ENCODE measurements around the gene GHRL. TPM values are rescaled to one million over a fixed set of nuclear protein-coding genes. Genes with fewer than 3 reads are reported as not detected.

GHRL gene
- total RNA-seq, 1 experiment from 2014 or later = not detected

DNA sequence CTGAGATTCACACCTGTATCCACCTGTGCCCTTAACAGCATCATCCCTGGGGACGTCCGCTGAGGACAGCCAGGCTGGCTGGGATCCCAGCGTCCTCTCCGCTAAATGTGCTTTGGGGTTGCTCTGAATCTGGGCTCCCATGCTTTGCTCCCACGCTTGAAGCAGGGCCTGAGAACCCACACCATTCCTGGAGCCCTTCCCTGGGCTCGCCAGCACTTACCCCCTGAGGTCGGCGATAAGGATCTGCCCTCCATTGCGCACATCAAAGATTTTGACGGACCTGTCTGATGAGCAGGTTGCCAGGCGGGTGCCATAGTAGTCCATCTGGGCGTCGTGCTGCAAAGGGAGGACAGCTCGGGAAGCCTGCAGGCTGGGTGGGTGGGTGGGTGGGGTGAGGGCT is 22.4 kb upstream of the GHRL start:
- peaks cover 32% of the 10 kb centered on the region for H3K79me2 ChIP-seq (ENCODE audit: insufficient read depth, low read length)
- H3K36me3 ChIP-seq (ENCODE audit: control insufficient read depth in 1 of 2, insufficient read depth in 2 of 2, low read length in 2 of 2) = peaks cover 59 to 78% of the 10 kb centered on the region in 2 experiments
- no peaks in the 10 kb centered on the region for H3K9me3 ChIP-seq (ENCODE audit: control insufficient read depth in 1 of 2, insufficient read depth in 1 of 2, low read depth in 1 of 2, low read length in 2 of 2)
- POLR2A ChIA-PET = no interaction called here
- peaks cover 0 to 9% of the 10 kb centered on the region in 2 experiments; a peak in 2 of 4 replicates for H3K4me1 ChIP-seq (ENCODE audit: control insufficient read depth in 1 of 2, insufficient read depth in 2 of 2, low read length in 2 of 2)
- 0 out of 2 replicates have a peak, but pooled peaks cover 4% of the 10 kb centered on the region for H4K20me1 ChIP-seq (ENCODE audit: insufficient read depth)
- no peak overlapping the region for H3K4me3 ChIP-seq (replicated peaks in 1 of 2; ENCODE audit: low read depth in 1 of 2, low read length in 2 of 2)
- intact Hi-C loops (cut with micrococcal nuclease) = no loop called here
- DNase-seq (ENCODE audit: low read depth, low spot score) (no peak), ATAC-seq (no peak)
- no peak overlapping the region for H3K4me2 ChIP-seq (ENCODE audit: low read length)
- RAD21 ChIA-PET (ENCODE audit: low non-redundant PET in 1 of 2, low total read pairs in 2 of 2, uncharacterized antibody in 2 of 2, unreplicated experiment in 2 of 2) = no interaction called here
- H2AFZ ChIP-seq (ENCODE audit: low read depth, low read length, poor library complexity, severe bottlenecking) = no peak overlapping the region
- CTCF ChIA-PET = no interaction called here
- no peak overlapping the region for H3K9ac ChIP-seq (ENCODE audit: low read length)
- H3K9me2 ChIP-seq (ENCODE audit: insufficient read depth) = no peaks in the 10 kb centered on the region
- no peak overlapping the region for H3K27ac ChIP-seq (ENCODE audit: low read depth, low read length)
- TF ChIP-seq, protein P1, sequence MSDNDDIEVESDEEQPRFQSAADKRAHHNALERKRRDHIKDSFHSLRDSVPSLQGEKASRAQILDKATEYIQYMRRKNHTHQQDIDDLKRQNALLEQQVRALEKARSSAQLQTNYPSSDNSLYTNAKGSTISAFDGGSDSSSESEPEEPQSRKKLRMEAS (IDR thresholded peaks at IDR 0.05) = no peak
- TF ChIP-seq JUND (IDR thresholded peaks at IDR 0.05) (no peak), RAD21 (IDR thresholded peaks at IDR 0.05; ENCODE audit: low read depth) (no peak), ELF1 (IDR thresholded peaks at IDR 0.05; ENCODE audit: borderline replicate concordance, low read depth) (no peak), SP1 (IDR thresholded peaks at IDR 0.05; ENCODE audit: low read depth) (no peak), CEBPB (IDR thresholded peaks at IDR 0.05; ENCODE audit: low read depth) (no peak), POLR2AphosphoS5 (IDR thresholded peaks at IDR 0.05; ENCODE audit: low read depth, low read length) (no peak), FOSL1 (IDR thresholded peaks at IDR 0.05; ENCODE audit: low read depth) (no peak), POLR2A (IDR thresholded peaks at IDR 0.05; ENCODE audit: borderline replicate concordance, extremely low read depth, insufficient read depth, insufficient read length) (no peak)
- TF ChIP-seq, protein P2, sequence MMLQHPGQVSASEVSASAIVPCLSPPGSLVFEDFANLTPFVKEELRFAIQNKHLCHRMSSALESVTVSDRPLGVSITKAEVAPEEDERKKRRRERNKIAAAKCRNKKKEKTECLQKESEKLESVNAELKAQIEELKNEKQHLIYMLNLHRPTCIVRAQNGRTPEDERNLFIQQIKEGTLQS (IDR thresholded peaks at IDR 0.05) = no peak
- TF ChIP-seq, protein P3, sequence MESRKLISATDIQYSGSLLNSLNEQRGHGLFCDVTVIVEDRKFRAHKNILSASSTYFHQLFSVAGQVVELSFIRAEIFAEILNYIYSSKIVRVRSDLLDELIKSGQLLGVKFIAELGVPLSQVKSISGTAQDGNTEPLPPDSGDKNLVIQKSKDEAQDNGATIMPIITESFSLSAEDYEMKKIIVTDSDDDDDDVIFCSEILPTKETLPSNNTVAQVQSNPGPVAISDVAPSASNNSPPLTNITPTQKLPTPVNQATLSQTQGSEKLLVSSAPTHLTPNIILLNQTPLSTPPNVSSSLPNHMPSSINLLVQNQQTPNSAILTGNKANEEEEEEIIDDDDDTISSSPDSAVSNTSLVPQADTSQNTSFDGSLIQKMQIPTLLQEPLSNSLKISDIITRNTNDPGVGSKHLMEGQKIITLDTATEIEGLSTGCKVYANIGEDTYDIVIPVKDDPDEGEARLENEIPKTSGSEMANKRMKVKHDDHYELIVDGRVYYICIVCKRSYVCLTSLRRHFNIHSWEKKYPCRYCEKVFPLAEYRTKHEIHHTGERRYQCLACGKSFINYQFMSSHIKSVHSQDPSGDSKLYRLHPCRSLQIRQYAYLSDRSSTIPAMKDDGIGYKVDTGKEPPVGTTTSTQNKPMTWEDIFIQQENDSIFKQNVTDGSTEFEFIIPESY (IDR thresholded peaks at IDR 0.05; ENCODE audit: extremely low read depth, insufficient replicate concordance, low read length) = no peak
- no TSS peak for BruUV-seq (replicated peaks)
- no peaks in the 10 kb centered on the region for H3K27me3 ChIP-seq (ENCODE audit: insufficient read depth, low read length)

Measured in HCT116 (cell line).